Measurements from ENCODE around the gene GALNT8. TPM values are rescaled to one million over a fixed set of nuclear protein-coding genes. Genes with fewer than 3 reads are reported as not detected.

The GALNT8 gene
- total RNA-seq, 4 donors from 2014 or later: 0.84 to 2.5 (median 1.5) TPM

DNA sequence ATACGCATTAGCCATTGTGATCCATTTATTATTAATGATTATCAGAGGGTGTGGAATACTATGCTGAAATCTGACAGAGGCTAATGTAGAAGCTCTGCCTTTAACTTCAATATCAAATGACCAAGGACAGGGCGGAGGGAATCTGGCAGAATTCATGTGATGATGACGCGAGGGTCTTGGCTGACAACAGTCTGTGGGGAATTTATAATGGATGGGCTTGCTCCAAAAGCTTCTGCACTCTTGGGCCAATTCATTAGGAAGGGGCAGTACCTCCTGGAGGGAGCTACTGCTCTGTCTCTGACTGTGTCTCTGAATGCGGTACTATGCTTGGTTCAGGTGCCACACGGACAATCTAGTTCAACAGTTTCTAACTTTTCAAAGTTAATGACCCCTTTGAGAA is 46.2 kb downstream of the GALNT8 start:
- no peak for DNase-seq (ENCODE audit: low spot score)
- no peak for ATAC-seq (ENCODE audit: low FRiP score)
- TF ChIP-seq, protein P1, sequence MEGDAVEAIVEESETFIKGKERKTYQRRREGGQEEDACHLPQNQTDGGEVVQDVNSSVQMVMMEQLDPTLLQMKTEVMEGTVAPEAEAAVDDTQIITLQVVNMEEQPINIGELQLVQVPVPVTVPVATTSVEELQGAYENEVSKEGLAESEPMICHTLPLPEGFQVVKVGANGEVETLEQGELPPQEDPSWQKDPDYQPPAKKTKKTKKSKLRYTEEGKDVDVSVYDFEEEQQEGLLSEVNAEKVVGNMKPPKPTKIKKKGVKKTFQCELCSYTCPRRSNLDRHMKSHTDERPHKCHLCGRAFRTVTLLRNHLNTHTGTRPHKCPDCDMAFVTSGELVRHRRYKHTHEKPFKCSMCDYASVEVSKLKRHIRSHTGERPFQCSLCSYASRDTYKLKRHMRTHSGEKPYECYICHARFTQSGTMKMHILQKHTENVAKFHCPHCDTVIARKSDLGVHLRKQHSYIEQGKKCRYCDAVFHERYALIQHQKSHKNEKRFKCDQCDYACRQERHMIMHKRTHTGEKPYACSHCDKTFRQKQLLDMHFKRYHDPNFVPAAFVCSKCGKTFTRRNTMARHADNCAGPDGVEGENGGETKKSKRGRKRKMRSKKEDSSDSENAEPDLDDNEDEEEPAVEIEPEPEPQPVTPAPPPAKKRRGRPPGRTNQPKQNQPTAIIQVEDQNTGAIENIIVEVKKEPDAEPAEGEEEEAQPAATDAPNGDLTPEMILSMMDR (IDR thresholded peaks at IDR 0.05): no peak

DNA sequence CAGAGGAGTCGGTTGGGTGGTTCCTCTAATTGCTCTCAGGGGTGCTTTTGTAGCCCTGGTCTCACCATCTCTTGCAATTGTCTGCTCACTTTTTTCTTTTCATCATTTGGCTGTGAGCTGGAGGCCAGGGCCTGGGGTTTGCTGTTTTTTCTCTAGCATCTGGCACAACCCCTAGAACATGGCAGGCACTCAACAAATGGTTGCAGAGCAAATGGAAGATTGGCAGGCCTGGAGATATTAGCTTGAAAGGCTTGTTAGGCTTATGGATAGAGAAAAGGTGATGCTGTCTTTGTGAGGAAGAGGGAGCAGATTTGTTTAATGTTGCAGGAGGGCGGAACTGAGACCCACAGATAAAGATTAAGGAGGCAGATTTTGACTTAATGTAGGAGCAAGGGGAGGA is 47.0 kb downstream of the GALNT8 start:
- TF ChIP-seq, protein P1 (IDR thresholded peaks at IDR 0.05): no peak
- ATAC-seq (ENCODE audit: low FRiP score) (no peak), DNase-seq (ENCODE audit: low spot score) (no peak)

- ATAC-seq (ENCODE audit: low FRiP score): no peak
- no peak for DNase-seq (ENCODE audit: low spot score)
- TF ChIP-seq, protein P1 (IDR thresholded peaks at IDR 0.05): no peak
Measured at GRCh38 chr12:4768341-4768740, 48.1 kb downstream of the GALNT8 start.

- TF ChIP-seq, protein P1 (IDR thresholded peaks at IDR 0.05): no peak
- DNase-seq (ENCODE audit: low spot score): no peak
- no peak for ATAC-seq (ENCODE audit: low FRiP score)
Measured at GRCh38 chr12:4769073-4769472, 48.9 kb downstream of the GALNT8 start.

DNA sequence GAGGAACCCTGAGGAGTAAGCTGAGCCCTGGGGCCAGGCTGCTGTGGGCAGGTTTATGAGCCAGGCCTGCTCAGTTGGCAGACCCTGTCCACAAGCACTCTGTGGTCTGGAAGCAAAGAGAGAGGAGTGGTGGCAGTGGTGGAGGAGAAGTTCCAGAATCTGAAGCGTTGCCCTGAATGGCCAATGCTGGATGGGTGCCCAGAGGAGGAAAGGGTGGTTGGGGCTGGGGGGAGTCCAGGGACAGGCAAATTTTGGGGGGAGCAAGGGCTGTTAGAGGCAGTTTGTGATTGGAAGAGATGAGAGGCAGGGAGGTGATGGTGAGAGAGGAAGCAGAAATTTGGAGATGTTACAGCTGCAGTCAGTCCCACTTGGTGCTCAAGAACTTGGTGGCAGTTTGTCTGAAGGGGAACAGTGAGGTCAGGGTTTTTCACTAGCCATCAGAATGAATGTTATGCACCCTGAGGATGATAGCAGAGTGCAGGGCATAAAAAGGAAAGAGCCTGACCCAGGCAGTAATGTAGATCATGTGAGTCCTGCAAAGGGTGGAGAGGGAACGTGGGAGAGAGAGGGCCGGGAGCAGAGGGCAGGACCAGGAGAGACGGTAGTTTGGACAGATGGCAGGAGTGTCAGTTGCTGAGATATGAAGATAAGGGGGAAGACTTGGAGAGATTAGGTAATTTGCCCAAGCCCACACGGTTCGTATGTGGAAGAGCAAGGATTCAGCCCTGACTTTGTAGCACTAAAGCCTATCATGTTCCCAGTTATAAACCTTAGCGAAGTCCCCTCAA is 51.2 kb downstream of the GALNT8 start:
- ATAC-seq (ENCODE audit: low FRiP score) (no peak), DNase-seq (ENCODE audit: low spot score) (no peak)
- TF ChIP-seq, protein P1 (IDR thresholded peaks at IDR 0.05): no peak

- ATAC-seq (ENCODE audit: low FRiP score): peak; percentile 58
- TF ChIP-seq, protein P1 (IDR thresholded peaks at IDR 0.05): no peak
- no peak for DNase-seq (ENCODE audit: low spot score)
Measured at GRCh38 chr12:4771960-4772566, 51.9 kb downstream of the GALNT8 start.

DNA sequence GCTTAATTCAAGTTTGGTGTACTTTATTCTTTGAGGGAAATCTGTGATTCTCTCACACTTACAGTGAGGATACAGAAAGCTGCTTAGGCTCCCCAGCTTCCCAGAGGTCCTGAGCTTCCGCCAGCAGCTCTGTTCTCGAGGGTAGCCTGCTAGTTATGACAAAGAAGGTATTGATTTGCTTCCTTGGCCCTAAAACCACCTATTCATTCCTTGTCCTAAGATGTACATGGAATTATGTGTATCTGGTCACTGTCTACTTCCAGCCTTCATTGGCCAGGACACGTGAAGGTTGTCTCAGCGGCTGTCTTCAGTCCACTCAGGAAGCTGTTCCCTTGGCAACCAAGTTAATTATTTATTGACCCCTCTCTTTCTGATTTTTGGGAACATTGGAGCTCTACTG is 55.7 kb downstream of the GALNT8 start:
- no peak for DNase-seq (ENCODE audit: low spot score)
- TF ChIP-seq, protein P1 (IDR thresholded peaks at IDR 0.05): no peak
- ATAC-seq (ENCODE audit: low FRiP score): no peak

All from omental fat pad (tissue), 4 donors.